ENCODE data around the gene SNX3. TPM values are rescaled to one million over a fixed set of nuclear protein-coding genes. Genes with fewer than 3 reads are reported as not detected.

The SNX3 gene
- total and polyA plus RNA-seq, 12 donors, result 115 to 491 (median 230) TPM

GRCh38 chr6:108227290-108227689 lies 33.5 kb downstream of the SNX3 start:
- intact Hi-C loops (cut with DNase I), result no loop called here
- H3K27me3 ChIP-seq, result no peaks in the 10 kb centered on the region
- TF ChIP-seq POLR2A (IDR thresholded peaks at IDR 0.05), result no peak
- no peak for TF ChIP-seq CTCF (IDR thresholded peaks at IDR 0.05)
- no peak for DNase-seq
- no peaks in the 10 kb centered on the region for H3K9me3 ChIP-seq (replicated peaks in 1 of 3)
- H3K27ac ChIP-seq, result no peak overlapping the region
- H3K36me3 ChIP-seq (replicated peaks in 1 of 2), result no peaks in the 10 kb centered on the region
- peaks cover 0 to 29% of the 10 kb centered on the region in 2 donors for H3K4me1 ChIP-seq (replicated peaks in 1 of 2)
- 85 to 90% (median 90%) methylated on average over 3 of the region's 3 CpGs for WGBS, 4 donors
- H3K4me3 ChIP-seq, result no peak overlapping the region

- WGBS, 4 donors, result 15 to 25% (median 23%) methylated on average over 1 of the region's 1 CpG
These were observed 38.3 kb downstream of the SNX3 start for GRCh38 chr6:108222504-108222903.

GRCh38 chr6:108222064-108222463 lies 38.8 kb downstream of the SNX3 start:
- no peak for DNase-seq
- Histone ChIP-seq H3K4me3 (no peak overlapping the region), H3K36me3 (replicated peaks in 1 of 2) (peaks cover 0 to 28% of the 10 kb centered on the region in 2 donors), H3K4me1 (replicated peaks in 1 of 2) (peaks cover 0 to 16% of the 10 kb centered on the region in 2 donors), H3K27me3 (no peaks in the 10 kb centered on the region), H3K9me3 (replicated peaks in 1 of 3) (no peaks in the 10 kb centered on the region), H3K27ac (peak overlapping the region in 1 of 5 donors; percentile 29)
- TF ChIP-seq CTCF (IDR thresholded peaks at IDR 0.05) (no peak), POLR2A (IDR thresholded peaks at IDR 0.05) (no peak)
- WGBS, 4 donors, result 49 to 61% (median 52%) methylated on average over 2 of the region's 2 CpGs
- intact Hi-C loops (cut with DNase I), result no loop called here

More at GRCh38 chr6:108222504-108222903, 38.3 kb downstream of the SNX3 start:
- Histone ChIP-seq H3K27me3 (no peaks in the 10 kb centered on the region), H3K36me3 (replicated peaks in 1 of 2) (peaks cover 0 to 26% of the 10 kb centered on the region in 2 donors), H3K4me1 (replicated peaks in 1 of 2) (peaks cover 0 to 20% of the 10 kb centered on the region in 2 donors), H3K4me3 (no peak overlapping the region), H3K27ac (peak overlapping the region in 2 of 5 donors; percentile 13 to 29), H3K9me3 (replicated peaks in 1 of 3) (no peaks in the 10 kb centered on the region)
- intact Hi-C loops (cut with DNase I), result no loop called here
- no peak for TF ChIP-seq CTCF (IDR thresholded peaks at IDR 0.05)
- TF ChIP-seq POLR2A (IDR thresholded peaks at IDR 0.05), result no peak
- DNase-seq, result no peak

- Histone ChIP-seq H3K4me1 (replicated peaks in 1 of 2) (peaks cover 0 to 4% of the 10 kb centered on the region in 2 donors), H3K27ac (no peak overlapping the region), H3K27me3 (no peaks in the 10 kb centered on the region), H3K9me3 (replicated peaks in 1 of 3) (no peaks in the 10 kb centered on the region), H3K36me3 (replicated peaks in 1 of 2) (peaks cover 0 to 10% of the 10 kb centered on the region in 2 donors), H3K4me3 (no peak overlapping the region)
- intact Hi-C loops (cut with DNase I), result no loop called here
- no peak for DNase-seq
- 96 to 98% (median 96%) methylated on average over 2 of the region's 2 CpGs for WGBS, 4 donors
- TF ChIP-seq POLR2A (IDR thresholded peaks at IDR 0.05) (no peak), CTCF (IDR thresholded peaks at IDR 0.05) (no peak)
These were observed 49.2 kb downstream of the SNX3 start for GRCh38 chr6:108211671-108212070.

All from adrenal gland (tissue), 12 donors.